NCI-H1092 treated with DMSO at 0.1 percent for 48 hours (cell line): ENCODE measurements around the gene DNAJB14.

ENCODE experiments used
- DNase-seq: peaks from one replicate; lab custom pipeline; 2025; lab: John Stamatoyannopoulos, UW

Gene DNAJB14

GRCh38 chr4:99943904-99944437 lies 2.4 kb downstream of the DNAJB14 start:
- no peak for DNase-seq

GRCh38 chr4:99938243-99938753 lies 8.1 kb downstream of the DNAJB14 start:
- no peak for DNase-seq

GRCh38 chr4:99934891-99935290 lies 11.5 kb downstream of the DNAJB14 start:
- no peak for DNase-seq

- no peak for DNase-seq
Measured at GRCh38 chr4:99927566-99927965, 18.9 kb downstream of the DNAJB14 start.

- DNase-seq, result no peak
Measured at GRCh38 chr4:99921174-99921573, 25.2 kb downstream of the DNAJB14 start.

GRCh38 chr4:99918656-99919055 lies 27.8 kb downstream of the DNAJB14 start:
- no peak for DNase-seq

GRCh38 chr4:99917575-99917974 lies 28.8 kb downstream of the DNAJB14 start:
- no peak for DNase-seq

- no peak for DNase-seq
Measured at GRCh38 chr4:99915449-99915848, 31.0 kb downstream of the DNAJB14 start.

- DNase-seq, result no peak
Measured at GRCh38 chr4:99894998-99895397, 51.4 kb downstream of the DNAJB14 start.

GRCh38 chr4:99894161-99894997 lies 52.0 kb downstream of the DNAJB14 start, which contains the start of gene LAMTOR3:
LAMTOR3 (minus strand) TSS chr4:99894427; CDS start chr4:99893963, 464 bp downstream.
- peak; percentile 89 for DNase-seq

GRCh38 chr4:99893839-99894160 lies 52.6 kb downstream of the DNAJB14 start:
- no peak for DNase-seq

GRCh38 chr4:99893029-99893428 lies 53.4 kb downstream of the DNAJB14 start:
- DNase-seq, result no peak

- DNase-seq, result no peak
Measured at GRCh38 chr4:99891351-99891750, 55.1 kb downstream of the DNAJB14 start.

GRCh38 chr4:99887837-99888236 lies 58.6 kb downstream of the DNAJB14 start:
- no peak for DNase-seq

- no peak for DNase-seq
Measured at GRCh38 chr4:99886146-99886545, 60.3 kb downstream of the DNAJB14 start.

- DNase-seq, result no peak
Measured at GRCh38 chr4:99885687-99886086, 60.7 kb downstream of the DNAJB14 start.

GRCh38 chr4:99885063-99885664 lies 61.3 kb downstream of the DNAJB14 start:
- DNase-seq, result peak; percentile 6

GRCh38 chr4:99879458-99879857 lies 67.0 kb downstream of the DNAJB14 start:
- no peak for DNase-seq

GRCh38 chr4:99878604-99879003 lies 67.8 kb downstream of the DNAJB14 start:
- DNase-seq, result no peak

- no peak for DNase-seq
Measured at GRCh38 chr4:99876946-99877345, 69.5 kb downstream of the DNAJB14 start.

- no peak for DNase-seq
Measured at GRCh38 chr4:99875071-99875470, 71.3 kb downstream of the DNAJB14 start.

GRCh38 chr4:99872570-99872969 lies 73.8 kb downstream of the DNAJB14 start:
- DNase-seq, result no peak

- DNase-seq, result no peak
Measured at GRCh38 chr4:99868126-99868596, 78.3 kb downstream of the DNAJB14 start.
